Measurements from ENCODE around the gene ELOB.

GRCh38 chr16:2734844-2735515, 42.1 kb downstream of the ELOB start:
- TF ChIP-seq POLR2AphosphoS5 (IDR thresholded peaks at IDR 0.05; ENCODE audit: low read depth, low read length) (no peak), POLR2A (IDR thresholded peaks at IDR 0.05; ENCODE audit: low read depth, low read length) (no peak), SPI1 (IDR thresholded peaks at IDR 0.05; ENCODE audit: low read depth, low read length) (no peak), TAF1 (IDR thresholded peaks at IDR 0.05; ENCODE audit: low read depth, low read length) (no peak), POU2F2 (IDR thresholded peaks at IDR 0.05; ENCODE audit: low read depth, low read length) (no peak)

Measured in GM12891 (cell line).